SH-SY5Y (cell line): ENCODE measurements around the gene HYI.

Source experiments
- GATA2 ChIP-seq: IDR thresholded peaks from 2 replicates; pipeline ENCODE4 v1.6.1; 2011; ENCODE audit warnings: mild to moderate bottlenecking, low read depth, low read length
- GATA3 ChIP-seq: IDR thresholded peaks from 2 replicates; pipeline ENCODE4 v1.6.1; 2011; ENCODE audit warnings: low read depth, mild to moderate bottlenecking, low read length, moderate library complexity

The HYI gene

DNA sequence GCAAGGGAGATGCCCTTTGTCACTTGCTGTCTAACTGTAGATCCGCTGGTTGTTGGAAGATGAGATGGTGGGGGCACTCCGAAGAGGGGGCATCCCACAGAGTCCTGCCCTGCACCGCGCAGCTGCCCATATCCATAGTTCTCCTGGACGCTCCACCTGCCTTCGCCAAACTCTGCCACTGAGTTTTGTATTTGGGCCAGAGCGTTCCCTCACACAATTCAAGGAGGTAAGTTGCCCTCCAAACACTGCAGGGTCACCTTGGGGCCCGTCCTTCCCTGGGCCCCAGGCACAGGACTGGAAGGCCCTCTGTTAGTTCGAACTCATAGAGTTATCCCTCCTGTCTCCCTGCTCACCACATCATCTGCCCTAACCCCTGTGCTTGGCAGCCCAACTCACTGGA lies 22.1 kb downstream of the HYI start:
- TF ChIP-seq GATA2 (no peak), GATA3 (no peak)

DNA sequence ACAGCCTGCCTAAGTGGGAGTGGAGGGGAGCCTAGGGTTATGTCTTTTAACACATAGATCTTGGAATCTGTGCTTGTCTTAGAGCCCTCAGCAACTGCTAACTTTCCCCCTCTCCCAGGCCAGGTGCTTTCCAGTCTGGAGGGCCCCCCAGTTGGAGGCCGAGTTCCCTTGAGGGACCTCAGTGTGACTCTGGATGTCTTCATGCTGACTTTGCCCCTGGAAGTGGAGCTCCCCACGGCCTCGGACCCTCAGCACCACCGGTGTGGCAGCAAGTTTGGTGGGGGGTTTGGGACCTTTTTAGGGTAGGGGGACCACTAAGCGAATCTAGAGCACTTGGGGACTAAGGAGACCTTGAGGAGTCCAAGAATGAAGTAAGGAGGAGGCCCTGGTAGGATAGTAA lies 22.9 kb downstream of the HYI start:
- TF ChIP-seq GATA2 (no peak), GATA3 (no peak)

GRCh38 chr1:43427941-43428340 lies 25.8 kb downstream of the HYI start:
- TF ChIP-seq GATA2 (no peak), GATA3 (no peak)

- TF ChIP-seq GATA3 (no peak), GATA2 (no peak)
These were observed 26.2 kb downstream of the HYI start for GRCh38 chr1:43427524-43427923.

GRCh38 chr1:43426221-43426620 lies 27.5 kb downstream of the HYI start:
- TF ChIP-seq GATA2 (no peak), GATA3 (no peak)

GRCh38 chr1:43425045-43425444 lies 28.7 kb downstream of the HYI start:
- no peak for TF ChIP-seq GATA2
- TF ChIP-seq GATA3: no peak

DNA sequence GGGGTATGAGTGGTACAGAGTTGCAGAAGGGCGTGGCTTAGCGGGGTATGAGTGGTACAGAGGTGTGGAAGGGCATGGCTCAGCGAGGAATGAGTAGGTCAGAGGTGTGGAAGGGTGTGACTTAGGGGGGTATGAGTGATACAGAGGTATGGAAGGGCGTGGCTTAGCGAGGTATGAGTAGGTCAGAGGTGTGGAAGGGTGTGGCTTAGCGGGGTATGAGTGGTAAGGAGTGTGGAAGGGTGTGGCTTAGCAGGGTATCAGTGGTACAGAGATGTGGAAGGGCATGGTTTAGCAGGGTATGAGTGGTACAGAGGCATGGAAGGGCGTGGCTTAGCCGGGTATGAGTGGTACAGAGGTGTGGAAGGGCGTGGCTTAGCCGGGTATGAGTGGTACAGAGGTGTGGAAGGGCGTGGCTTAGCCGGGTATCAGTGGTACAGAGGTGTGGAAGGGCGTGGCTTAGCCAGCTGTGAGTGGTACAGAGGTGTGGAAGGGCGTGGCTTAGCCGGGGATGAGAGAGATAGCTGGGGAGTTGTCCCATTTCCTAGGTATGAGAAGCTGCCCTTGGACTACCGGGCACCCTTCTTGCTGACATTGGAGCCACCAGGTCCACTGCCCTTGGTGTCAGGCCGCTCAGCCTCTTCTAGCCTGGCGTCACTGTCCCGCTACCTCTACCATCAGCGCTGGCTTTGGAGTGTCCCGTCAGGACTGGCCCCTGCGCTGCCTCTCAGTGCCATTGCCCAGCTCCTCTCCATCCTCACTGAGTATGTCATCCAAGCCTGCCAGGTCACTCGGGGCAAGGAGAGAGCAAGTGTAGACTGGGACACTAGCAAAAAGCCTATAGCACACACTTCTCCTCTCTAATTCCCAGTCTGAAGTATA lies 29.8 kb downstream of the HYI start:
- TF ChIP-seq GATA3 (no peak), GATA2 (no peak)

DNA sequence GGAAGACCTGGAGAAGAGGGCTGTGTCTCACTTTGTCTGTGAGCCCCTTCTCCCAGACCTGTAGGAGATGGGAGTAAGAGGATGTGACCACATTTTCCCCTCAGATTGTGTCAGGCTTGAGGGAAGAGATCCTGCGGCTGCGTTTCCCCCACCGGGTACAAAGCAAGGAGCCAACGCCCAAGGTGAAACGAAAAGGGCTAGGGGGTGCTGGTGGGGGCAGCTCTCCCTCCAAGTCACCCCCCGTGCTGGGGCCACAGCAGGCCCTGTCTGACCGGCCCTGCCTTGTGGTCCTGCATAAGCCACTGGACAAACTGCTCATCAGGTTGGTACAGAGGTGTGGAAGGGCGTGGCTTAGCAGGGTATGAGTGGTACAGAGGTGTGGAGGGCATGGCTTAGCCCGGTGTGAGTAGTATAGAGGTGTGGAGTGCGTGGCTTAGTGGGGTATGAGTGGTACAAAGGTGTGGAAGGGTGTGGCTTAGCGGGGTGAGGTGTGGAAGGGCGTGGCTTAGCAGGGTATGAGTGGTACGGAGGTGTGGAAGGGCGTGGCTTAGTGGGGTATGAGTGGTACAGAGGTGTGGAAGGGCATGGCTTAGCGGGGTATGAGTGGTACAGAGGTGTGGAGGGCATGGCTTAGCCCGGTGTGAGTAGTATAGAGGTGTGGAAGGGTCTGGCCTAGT lies 30.6 kb downstream of the HYI start:
- no peak for TF ChIP-seq GATA3

GRCh38 chr1:43421976-43422750 lies 31.6 kb downstream of the HYI start:
- TF ChIP-seq GATA3 (no peak), GATA2 (no peak)

- TF ChIP-seq GATA2 (no peak), GATA3 (no peak)
These were observed 32.3 kb downstream of the HYI start for GRCh38 chr1:43421396-43421795.

- TF ChIP-seq GATA3: no peak
- no peak for TF ChIP-seq GATA2
These were observed 32.9 kb downstream of the HYI start for GRCh38 chr1:43420874-43421273.

- TF ChIP-seq GATA2: no peak
- no peak for TF ChIP-seq GATA3
These were observed 33.9 kb downstream of the HYI start for GRCh38 chr1:43419627-43420425.

- TF ChIP-seq GATA3 (no peak), GATA2 (no peak)
These were observed 34.9 kb downstream of the HYI start for GRCh38 chr1:43418858-43419257.

DNA sequence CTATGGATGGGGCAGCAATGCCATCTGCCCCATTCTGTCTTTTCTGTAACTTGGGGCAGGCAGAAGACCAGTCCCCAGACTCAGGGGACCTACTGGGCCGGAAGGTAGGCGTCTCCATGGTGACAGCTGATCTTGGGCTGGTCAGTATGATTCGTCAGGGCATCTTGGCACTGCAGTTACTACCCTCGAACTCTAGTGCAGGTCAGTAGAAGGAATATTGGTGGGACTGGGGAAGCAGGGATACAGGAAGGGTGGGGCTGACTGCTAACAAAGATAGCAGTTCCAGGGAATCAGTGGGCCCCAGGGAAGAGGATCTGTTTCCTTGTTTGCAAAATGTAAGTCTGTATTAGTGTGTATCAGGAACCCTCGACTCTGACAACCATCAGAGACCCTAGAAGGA lies 37.8 kb downstream of the HYI start:
- no peak for TF ChIP-seq GATA2
- no peak for TF ChIP-seq GATA3
